ENCODE measurements around the gene MEIS3.

MEIS3 gene

GRCh38 chr19:47419030-47419783 lies at the start of gene MEIS3:
TSS of gene MEIS3 (minus strand) at chr19:47419527. CDS start at chr19:47419081, 446 bp downstream.
- peak; percentile 43 for DNase-seq

- no peak for DNase-seq
Observed at GRCh38 chr19:47467914-47468313, 48.6 kb upstream of the MEIS3 start.

- no peak for DNase-seq
Observed at GRCh38 chr19:47465957-47466356, 46.6 kb upstream of the MEIS3 start.

GRCh38 chr19:47464675-47465419 lies 45.5 kb upstream of the MEIS3 start:
- no peak for DNase-seq

- no peak for DNase-seq
Observed at GRCh38 chr19:47461876-47462275, 42.5 kb upstream of the MEIS3 start.

GRCh38 chr19:47459477-47459876 lies 40.1 kb upstream of the MEIS3 start:
- DNase-seq: no peak

- DNase-seq: no peak
Observed at GRCh38 chr19:47458672-47459071, 39.3 kb upstream of the MEIS3 start.

GRCh38 chr19:47456721-47457474 lies 37.6 kb upstream of the MEIS3 start:
- peak; percentile 58 for DNase-seq

- DNase-seq: no peak
Observed at GRCh38 chr19:47450478-47450877, 31.2 kb upstream of the MEIS3 start.

GRCh38 chr19:47448360-47448727 lies 29.0 kb upstream of the MEIS3 start:
- no peak for DNase-seq

GRCh38 chr19:47447470-47448359 lies 28.4 kb upstream of the MEIS3 start:
- DNase-seq: peak; percentile 67

GRCh38 chr19:47446534-47447469 lies 27.5 kb upstream of the MEIS3 start:
- DNase-seq: peak; percentile 62

- peak; percentile 86 for DNase-seq
Observed at GRCh38 chr19:47445937-47446402, 26.6 kb upstream of the MEIS3 start.

- DNase-seq: peak; percentile 42
Observed at GRCh38 chr19:47445527-47445926, 26.2 kb upstream of the MEIS3 start.

GRCh38 chr19:47444388-47444821 lies 25.1 kb upstream of the MEIS3 start:
- DNase-seq: no peak

- no peak for DNase-seq
Observed at GRCh38 chr19:47443331-47443730, 24.0 kb upstream of the MEIS3 start.

GRCh38 chr19:47438793-47439220 lies 19.5 kb upstream of the MEIS3 start:
- DNase-seq: peak; percentile 63

GRCh38 chr19:47437500-47437899 lies 18.2 kb upstream of the MEIS3 start:
- DNase-seq: no peak

GRCh38 chr19:47436712-47437401 lies 17.5 kb upstream of the MEIS3 start:
- peak; percentile 91 for DNase-seq

GRCh38 chr19:47435883-47436417 lies 16.6 kb upstream of the MEIS3 start:
- no peak for DNase-seq
